GM19023 (cell line): ENCODE data around the gene UST.
A peak's percentile ranks its signal among the peaks of the same experiment; 100 is the strongest.

Experiments
- ATAC-seq: cut with Tn5 transposase; IDR thresholded peaks from one replicate; pipeline ENCODE4 v1.9.1; 2021; ENCODE audit warnings: mild to moderate bottlenecking, moderate library complexity; ENCODE audit not compliant: unreplicated experiment

The UST gene, protein sequence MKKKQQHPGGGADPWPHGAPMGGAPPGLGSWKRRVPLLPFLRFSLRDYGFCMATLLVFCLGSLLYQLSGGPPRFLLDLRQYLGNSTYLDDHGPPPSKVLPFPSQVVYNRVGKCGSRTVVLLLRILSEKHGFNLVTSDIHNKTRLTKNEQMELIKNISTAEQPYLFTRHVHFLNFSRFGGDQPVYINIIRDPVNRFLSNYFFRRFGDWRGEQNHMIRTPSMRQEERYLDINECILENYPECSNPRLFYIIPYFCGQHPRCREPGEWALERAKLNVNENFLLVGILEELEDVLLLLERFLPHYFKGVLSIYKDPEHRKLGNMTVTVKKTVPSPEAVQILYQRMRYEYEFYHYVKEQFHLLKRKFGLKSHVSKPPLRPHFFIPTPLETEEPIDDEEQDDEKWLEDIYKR

DNA sequence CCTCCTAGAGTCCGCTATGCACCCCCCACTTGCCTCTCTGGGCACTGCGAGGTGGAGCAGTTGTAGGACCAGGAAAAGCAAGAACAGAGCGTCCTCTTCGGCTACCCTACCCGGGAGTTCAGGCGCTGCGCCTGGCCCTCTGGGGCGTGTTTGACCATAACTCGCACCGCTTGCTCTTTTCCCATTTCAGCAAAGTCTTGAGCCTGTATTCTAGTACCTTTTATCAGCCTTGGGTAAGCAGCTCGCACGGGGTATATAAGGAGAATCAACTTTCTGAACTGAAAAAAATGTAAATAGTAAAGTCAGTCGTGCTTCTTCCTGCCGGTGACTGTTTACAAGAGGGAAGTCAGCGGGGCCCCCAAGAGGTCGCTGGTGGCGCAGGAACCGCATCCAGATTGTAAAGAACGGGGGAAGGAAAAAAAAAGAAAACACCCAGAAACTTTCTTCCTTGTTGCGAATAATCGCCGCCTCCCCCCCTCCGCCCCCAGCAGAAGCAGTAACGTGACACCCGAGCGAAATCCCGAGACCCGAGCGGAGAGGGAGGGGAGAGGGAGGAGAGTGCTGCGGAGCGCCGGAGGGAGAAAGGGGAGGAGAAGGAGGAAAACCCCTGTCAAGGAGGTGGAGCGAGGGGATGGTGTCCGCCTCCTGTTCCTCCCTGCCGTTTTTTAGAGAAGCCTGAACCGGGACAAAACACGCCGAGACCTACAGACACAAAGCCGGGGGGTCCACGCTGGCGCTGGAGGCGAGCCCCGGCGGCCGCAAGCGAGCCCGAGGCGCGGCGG is at the start of gene UST:
Gene UST, plus strand, starts transcription at position 668 of the 782 bp plus-strand sequence. CDS start 401 bp downstream, outside the sequence.
- peak; percentile 43 for ATAC-seq

DNA sequence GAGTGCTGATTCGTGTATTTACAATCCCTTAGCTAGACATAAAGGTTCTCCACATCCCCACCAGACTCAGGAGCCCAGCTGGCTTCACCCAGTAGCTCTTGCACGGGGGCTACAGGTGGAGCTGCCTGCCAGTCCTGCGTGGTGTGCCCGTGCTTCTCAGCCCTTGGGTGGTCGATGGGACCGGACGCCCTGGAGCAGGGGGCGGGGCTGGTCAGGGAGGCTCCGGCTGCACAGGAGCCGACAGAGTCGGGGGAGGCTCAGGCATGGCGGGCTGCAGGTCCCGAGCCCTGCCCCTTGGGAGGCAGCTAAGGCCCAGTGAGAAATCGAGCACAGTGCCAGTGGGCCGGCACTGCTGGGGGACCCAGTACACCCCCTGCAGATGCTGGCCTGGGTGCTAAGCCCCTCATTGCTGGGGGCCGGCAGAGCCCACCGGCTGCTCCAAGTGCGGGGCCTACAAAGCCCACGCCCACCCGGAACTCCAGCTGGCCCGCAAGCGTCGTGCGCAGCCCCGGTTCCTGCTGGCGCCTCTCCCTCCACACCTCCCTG is 48.9 kb upstream of the UST start:
- ATAC-seq, result no peak

DNA sequence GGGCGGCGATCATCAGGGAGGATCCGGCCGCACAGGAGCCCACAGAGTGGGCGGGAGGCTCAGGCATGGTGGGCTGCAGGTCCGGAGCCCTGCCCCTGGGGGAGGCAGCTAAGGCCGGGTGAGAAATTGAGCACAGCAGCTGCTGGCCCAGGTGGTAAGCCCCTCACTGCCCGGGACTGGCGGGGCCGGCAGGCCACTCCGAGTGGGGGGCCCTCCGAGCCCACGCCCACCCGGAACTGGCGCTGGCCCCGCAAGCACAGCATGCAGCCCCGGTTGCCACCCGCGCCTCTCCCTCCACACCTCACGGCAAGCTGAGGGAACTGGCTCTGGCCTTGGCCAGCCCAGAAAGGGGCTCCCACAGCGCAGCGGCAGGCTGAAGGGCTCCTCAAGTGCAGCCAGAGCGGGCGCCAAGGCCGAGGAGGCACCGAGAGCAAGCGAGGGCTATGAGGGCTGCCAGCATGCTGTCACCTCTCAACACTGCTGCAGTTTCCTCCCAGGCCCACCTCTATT is 48.1 kb upstream of the UST start:
- no peak for ATAC-seq

DNA sequence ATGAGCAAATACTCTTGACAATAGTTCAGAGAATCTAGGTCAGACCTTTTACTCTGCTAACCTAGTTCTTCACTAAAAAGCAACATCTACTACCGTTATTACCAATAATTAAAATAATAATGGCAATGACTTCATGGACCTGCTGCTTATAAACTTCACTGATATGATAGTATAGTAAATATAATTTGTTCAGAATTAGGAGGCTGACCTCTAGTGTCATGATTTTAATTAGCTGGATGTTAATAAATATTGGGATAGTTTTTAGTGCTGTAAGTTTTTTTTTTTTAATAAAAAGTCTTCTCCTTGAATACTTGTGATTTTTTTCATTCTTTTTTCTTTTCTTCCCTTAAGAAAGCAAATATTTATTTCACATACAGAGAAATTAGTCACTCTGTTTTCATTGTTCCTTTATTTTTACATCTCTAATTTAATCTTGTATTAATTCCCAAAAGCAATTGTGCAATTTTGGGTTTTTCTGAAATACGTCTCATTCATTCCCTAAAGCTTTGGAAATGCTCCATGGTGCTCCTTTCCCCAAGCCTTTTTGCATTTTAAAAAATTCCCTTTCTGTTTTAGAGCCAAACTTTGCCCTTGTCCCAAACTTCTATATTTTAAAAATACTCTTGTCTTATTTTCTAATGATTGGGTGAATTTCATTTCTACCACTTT is 46.6 kb upstream of the UST start:
- no peak for ATAC-seq

DNA sequence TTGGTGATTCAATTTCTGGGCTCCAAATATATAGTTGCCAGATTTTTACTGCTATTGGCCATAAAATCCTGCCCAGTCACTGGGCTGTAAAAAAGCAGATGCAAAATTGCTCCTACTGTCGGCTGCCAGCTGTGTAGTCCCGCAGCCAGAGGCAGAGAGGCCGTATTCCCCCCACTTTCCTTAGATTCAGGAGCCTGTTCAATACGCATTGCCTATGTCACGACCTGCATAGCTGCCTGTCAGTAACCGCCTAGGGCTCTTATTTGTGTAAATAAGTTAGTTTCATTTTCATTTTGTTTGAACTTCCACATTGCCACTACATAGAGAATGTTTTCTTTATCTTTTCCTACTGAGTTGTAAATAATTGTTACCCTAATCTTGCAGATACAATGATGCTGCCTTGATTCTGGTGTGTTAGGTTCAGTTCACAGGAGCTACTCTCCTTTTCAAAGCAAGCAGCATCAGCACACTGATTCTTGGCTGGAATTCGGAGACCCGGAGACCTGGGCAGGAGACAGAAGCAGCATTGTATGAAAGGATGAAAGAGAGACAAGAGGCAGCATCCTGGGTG is 46.0 kb upstream of the UST start:
- ATAC-seq, result peak; percentile 78

DNA sequence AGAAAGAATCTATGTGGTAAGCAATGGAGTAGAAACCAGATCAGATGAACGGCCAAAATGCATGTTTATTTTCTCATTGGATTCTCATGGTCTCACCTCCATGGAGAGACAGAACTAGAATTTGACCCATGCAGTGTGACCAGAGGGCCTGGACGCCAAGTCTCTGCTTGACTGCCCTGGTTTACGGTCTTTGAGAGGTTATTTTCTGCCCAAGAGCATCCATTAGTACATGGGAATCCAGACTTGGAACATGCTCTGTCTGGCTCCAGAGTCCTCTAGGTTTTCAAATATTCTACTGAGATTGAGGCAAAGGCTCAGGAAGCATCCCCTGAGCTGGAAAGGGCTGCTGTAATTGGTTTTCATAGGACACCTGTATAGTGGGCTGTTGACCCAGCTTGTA is 45.5 kb upstream of the UST start:
- no peak for ATAC-seq

DNA sequence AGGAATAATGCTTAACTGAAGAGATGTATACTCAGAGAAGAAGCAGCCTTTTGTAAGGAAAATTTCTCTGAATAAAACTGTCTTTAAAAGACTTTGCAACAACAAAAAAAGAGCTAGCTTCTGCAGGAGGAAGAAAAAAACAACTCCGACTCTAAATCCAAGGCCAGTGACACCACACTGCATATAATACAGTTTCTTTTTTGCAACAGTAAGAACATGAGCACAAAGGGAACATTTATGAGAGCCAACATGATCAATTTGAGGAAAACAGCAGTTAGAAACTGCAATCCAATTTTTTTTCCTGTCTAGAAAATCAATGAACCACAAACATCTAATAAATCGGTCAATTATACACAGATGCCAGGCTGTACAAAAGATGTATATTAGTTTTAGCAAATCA is 42.9 kb upstream of the UST start:
- no peak for ATAC-seq

DNA sequence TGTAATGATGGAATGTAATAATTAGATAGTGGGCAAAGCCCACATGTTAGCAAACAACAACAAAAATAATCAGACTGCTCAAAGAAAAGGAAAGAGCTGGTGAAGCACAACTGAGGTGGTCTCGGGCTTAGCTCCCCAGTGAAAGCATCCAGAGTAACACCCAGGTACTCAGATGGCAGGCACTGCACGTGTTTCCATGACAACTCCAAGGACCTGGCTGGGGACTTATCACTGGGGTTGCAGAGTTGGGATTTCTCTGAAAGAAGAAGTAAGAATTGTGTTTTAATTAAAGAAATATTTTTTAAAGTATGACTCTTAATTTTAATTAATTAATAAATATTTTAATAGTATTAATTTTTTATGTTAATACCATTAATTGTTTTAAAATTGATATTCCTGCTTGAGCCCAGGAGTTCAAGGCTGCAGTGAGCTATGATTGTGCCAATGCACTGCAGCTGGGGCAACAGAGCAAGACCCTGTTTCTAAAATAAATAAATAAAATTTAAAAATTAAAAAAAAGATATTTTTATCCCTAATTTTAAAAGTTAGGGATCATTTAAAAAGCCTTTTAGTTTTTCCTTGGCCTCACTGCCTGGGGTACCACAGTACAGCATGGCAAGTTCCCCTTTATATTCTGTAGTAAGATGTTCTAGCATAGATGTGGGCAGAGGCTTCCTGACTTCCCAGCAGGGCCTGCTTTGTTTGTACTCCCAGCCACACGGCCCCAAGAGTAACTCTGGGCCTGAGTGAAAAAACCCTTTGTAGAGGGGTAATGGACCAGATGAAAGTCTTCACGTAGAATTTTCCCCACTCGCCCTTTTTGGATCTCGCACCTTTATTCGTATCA is 42.2 kb upstream of the UST start:
- no peak for ATAC-seq

DNA sequence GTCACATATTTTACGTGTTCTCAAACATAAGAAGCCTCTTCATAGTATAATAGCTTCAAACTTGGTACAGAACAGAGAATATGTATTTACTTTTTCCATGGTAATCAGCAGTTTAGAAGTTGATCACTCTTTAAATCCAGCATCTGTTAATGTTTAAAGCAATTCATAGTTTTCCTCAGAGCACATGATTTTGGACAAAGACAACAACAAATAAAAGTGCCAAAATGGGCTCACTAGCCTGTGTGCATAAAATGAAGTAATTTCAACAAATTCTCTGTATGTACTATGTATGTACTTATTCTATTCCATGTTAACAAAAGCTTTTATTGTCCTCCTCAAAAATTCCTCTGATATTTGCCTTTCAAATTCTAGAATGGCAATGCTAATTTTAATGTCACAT is 38.1 kb upstream of the UST start:
- no peak for ATAC-seq

DNA sequence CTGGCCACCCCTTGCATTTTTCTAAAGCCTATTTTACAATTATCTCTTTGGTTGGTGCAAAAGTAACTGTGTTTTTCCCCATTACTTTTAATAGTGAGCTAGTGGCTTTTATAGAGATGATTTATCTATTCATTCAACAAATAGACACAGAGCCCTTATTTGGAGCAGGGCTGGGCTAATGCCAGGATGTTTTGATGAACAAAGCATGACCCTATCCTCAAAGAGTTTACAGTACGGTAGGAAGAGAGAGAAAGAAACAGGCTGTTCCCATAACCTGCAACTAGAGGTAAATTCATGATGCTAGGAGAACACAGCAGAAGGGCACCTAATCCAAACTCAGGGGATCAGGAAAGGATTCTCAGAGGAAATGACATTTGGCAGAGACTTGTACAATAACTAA is 37.3 kb upstream of the UST start:
- no peak for ATAC-seq

DNA sequence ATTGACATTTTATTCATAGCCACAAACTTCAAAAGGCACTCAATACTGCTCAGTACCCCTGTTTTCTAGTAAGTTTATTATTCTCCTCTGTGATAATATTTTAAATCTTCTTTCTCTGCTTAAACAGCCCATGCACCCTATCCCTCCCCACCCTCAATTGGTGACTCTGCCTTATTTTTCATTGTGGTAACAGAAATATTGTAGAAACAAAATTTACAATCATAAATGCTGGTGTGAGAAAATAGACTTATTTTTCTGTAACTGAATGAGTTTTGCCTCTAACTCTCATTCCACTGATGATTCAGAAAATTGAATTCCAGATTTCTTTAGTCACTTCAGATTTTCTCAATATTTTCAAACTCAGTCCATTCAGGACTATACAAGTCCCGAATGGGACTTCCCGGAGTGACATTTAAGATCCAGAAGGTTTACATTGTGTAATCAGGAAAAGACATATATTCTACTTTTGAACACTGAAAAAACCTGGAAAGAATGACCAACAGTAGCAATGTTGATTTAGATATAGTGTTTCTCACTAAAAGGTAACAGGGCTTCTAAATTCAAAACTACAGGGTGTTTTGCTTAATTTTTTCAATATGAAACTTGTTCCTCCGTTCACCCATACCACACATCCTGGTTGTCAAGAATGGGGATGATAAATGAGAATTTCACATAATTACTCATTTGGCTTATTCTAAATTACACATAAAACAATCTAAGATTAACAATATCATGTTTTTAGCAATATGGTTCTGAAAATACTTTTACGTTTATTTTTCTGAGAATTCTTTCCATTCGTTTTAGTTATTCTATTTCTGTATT is 34.8 kb upstream of the UST start:
- no peak for ATAC-seq

DNA sequence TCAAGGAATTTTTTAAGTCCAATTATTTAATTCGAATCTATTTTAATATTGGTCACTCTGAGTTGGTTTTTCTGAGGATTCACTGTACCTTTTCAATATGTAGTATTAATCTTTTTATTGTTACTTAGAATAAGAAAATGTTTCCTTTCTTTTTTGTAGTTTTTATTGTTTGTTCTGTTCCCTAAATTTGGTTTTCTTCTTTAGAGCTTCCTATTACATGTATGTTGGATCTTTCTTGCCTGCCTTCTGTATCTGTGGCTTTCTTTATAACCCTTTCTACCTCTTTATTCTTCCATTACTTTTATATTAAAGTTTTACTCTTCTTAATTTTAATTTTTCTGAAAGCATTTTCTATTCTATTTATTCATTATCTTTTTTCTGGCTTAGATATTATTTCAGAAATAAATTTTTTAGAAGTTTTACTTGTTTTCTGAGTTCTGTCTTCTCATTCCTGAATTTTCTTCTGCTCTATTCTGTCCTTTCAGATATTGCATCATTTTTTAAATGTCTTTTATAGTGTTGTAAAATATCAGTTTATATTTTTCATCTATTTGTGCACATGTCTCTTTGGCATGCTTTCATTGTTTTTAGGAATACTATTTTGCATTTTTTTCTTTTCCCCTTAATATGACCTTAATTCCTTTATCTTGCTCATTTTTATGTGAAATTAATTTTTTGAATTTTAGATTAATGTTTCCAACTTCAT is 33.6 kb upstream of the UST start:
- no peak for ATAC-seq

DNA sequence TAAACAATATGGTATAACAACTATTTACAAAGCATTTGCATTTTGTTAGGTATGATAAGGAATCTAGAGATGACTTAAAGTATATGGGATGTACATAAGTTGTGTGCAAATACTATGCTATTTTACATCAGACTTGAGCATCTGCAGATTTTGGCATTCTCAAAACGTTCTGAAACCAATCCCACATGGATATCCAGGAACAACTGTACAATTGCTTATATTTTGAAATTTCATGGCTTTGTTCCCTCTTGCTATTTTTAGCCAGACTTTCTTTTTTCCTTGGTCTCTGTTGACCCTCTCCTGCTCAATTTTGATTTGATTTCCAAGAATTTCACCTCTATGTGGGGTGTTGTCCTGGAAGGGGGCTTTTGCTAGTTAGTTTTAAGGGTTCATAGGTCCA is 32.9 kb upstream of the UST start:
- ATAC-seq, result no peak

DNA sequence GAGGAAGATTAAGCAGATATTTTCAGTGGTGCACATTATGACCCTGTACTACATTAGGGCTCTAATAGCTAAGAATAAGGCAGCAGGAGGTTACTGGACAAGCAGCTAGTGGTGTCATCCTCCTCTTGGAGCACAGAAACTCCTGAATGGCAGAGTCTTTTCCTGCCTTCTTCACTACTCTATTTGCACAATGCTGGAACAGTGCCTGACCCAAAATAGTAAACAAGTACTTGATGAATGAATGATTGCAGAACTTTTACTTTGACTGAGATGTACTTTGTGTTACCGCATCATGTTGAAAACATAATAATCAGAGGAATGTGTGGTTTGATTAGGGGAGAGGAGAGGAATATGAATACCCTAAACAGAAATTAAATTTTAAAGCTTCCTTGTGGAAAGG is 30.0 kb upstream of the UST start:
- ATAC-seq, result no peak

DNA sequence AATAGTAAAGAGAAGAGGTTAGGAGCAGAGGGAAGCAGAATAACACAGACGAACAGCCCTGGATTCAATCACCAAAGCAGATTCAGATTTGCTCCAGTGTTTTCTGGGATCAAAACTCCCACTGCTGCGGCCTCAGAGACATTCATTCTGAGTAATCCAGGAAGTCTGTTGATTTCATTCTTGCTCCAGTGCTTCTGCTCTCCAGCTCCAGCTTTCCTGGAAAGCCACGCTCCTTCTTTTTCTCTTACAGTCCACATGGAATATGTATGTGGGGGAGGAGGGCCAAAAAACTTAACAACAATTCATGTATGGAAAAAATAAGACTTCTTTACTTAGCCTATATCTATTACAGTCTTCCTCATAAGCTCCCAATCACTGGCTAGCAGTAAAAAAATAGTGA is 26.4 kb upstream of the UST start:
- ATAC-seq, result no peak

DNA sequence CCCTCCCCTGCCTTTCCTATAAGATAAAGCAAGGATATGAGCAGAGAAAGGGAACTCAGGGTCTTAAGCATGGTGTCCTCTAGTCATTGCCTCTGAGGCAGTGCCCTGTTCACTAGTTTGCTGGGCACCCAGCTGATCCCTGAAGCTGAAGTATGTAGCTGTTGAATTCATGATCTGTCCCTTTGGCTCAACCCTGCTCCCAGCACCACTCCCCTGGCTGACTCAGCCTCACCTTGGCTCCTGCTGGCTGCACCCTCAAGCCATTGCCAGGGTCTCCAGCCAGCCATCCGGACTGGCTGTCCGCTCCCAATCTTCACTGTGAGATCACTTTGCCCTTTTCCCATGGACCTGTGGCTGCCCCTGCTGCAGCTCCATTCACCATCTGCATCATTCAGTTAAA is 25.9 kb upstream of the UST start:
- no peak for ATAC-seq

DNA sequence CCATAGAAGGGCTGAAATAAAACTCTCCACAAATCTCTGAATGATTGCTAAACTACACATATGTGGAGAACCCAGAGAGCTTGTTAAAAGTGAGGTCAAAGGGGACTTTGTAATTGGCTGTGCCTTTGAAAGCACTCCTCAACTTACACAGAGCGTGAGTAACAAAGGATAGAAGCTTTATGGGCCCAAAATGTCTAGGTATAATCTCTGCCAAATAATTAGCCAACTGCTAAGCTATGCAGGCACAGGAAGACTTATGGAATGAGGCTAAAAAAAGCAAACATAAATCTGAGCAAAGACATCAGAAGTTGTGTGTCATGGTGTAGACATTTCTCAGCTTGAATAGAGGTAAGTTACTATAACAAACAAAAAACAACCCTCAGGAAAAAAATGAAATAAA is 23.3 kb upstream of the UST start:
- ATAC-seq, result no peak

DNA sequence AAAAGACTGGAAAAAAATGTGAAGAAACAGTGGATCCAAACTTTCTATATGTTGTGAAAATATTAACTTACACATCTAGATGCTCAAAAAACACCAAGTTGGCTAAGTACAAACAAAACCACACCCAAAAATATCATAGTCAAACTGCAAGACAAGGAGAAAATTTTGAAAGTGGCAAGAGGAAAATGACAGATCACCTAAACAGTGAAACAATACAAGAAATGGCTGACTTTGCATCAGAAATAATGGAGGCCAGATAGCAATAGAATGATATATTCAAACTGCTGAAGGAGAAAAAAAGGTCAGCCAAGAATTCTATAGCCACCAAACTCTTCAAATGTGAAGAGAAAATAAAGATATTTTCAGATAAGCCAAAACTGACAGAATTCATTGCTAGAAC is 22.4 kb upstream of the UST start:
- no peak for ATAC-seq

DNA sequence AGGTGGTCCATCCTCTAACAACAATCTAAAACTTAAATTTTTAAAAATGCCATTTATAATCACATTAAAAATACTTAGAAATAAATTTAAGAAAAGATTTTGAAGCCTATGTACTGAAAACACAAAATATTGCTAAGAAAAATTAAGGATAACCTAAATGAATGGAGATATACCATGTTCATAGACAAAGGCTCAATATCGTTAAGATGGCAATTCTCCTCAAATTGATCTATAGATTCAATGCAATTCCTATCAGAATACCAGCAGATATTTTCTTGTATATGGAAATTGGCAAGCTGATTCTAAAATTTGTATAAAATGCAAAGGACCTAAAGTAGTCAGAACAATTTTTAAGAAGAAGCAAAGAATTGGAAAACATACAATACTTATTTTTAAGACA is 19.7 kb upstream of the UST start:
- ATAC-seq, result no peak
